Vagina (tissue), 2 donors: ENCODE data around the gene SPAG8.

Experiments used
- POLR2A ChIP-seq, 2 donors: fragments of 450-650 bp; IDR thresholded peaks; one replicate each; pipeline ENCODE4 v1.6.1; 2017; ENCODE audit warnings: antibody characterized with exemption in 2 of 2, mild to moderate bottlenecking in 2 of 2, moderate library complexity in 2 of 2
- POLR2AphosphoS5 ChIP-seq, 2 donors: sonication (generic); formaldehyde crosslinking; IDR thresholded peaks; one replicate each; pipeline ENCODE4 v1.9.0; 2017; ENCODE audit warnings: antibody characterized with exemption in 2 of 2, mild to moderate bottlenecking in 2 of 2, low read depth in 1 of 2; ENCODE audit not compliant: insufficient read depth in 1 of 2
- TF ChIP-seq, protein P1 (sequence below), 3 experiments: fragments of 450-650 bp in 2 of 3; fragments of 200-600 bp in 1 of 3; sonication (generic) in 1 of 3; IDR thresholded peaks; one replicate each; pipeline ENCODE4 v1.5.1; 2017 to 2019; ENCODE audit warnings: antibody characterized with exemption in 3 of 3, mild to moderate bottlenecking in 2 of 3, moderate library complexity in 2 of 3

DNA sequence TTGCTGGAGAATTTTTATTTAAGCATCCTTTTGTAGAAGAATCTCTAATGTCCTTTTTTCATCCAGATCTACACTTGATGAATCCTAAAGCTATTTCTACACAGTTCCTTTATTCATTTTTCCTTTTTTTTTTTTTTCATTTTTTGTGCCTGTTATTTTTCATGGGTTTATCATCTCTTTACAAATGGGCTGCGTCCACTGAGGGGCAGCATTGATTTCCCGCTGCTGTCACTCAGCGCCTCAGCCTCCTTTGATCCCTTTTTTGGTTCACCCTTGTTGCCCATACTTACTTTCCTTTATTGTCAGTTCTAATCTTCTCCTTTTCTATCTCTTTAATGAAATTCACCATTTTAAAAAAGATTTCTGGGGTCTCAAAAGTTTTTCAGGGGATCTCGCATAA is 52.3 kb downstream of the SPAG8 start:
- no peak for TF ChIP-seq POLR2A (IDR thresholded peaks at IDR 0.05)
- TF ChIP-seq, protein P1, sequence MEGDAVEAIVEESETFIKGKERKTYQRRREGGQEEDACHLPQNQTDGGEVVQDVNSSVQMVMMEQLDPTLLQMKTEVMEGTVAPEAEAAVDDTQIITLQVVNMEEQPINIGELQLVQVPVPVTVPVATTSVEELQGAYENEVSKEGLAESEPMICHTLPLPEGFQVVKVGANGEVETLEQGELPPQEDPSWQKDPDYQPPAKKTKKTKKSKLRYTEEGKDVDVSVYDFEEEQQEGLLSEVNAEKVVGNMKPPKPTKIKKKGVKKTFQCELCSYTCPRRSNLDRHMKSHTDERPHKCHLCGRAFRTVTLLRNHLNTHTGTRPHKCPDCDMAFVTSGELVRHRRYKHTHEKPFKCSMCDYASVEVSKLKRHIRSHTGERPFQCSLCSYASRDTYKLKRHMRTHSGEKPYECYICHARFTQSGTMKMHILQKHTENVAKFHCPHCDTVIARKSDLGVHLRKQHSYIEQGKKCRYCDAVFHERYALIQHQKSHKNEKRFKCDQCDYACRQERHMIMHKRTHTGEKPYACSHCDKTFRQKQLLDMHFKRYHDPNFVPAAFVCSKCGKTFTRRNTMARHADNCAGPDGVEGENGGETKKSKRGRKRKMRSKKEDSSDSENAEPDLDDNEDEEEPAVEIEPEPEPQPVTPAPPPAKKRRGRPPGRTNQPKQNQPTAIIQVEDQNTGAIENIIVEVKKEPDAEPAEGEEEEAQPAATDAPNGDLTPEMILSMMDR (IDR thresholded peaks at IDR 0.05): no peak
- no peak for TF ChIP-seq POLR2AphosphoS5 (IDR thresholded peaks at IDR 0.05; ENCODE audit: insufficient read depth in 1 of 2, low read depth in 1 of 2)
